HepG2 (cell line): Measurements from ENCODE around the gene ALDH7A1. TPM values are rescaled to one million over a fixed set of nuclear protein-coding genes. Genes with fewer than 3 reads are reported as not detected.

Experiments used
- ATAC-seq: fragments of 200-7000 bp; cut with Tn5 transposase; 3 replicates; pipeline ENCODE4 v1.9.1; 2020; ENCODE audit warnings: mild to moderate bottlenecking, moderate library complexity
- BruUV-seq: library from RNA; stranded (reverse); fragments of 400-500 nt; replicated peaks from 2 replicates; lab custom pipeline; 2021; lab: Mats Ljungman, UMichigan
- CTCF ChIA-PET: fragments of 300-600 bp; formaldehyde crosslinking; extraction: SDS; loops from one replicate; lab custom pipeline; 2021; ENCODE audit warnings: low total read pairs, inconsistent platforms, low intra/inter-chr PET ratio; lab: Yijun Ruan, JAX
- POLR2A ChIA-PET: fragments of 350-600 bp; sonication (Branson Sonifier 250); formaldehyde crosslinking; loops from one replicate; lab custom pipeline; 2020; ENCODE audit warnings: antibody characterized with exemption, inconsistent platforms; lab: Yijun Ruan, JAX
- DNase-seq: peaks from one replicate; pipeline ENCODE4 v3.0.0-alpha.2; 2015; ENCODE audit warnings: low spot score
- FAIRE-seq: peaks from 3 replicates; lab custom pipeline; 2011; peaks lifted over from hg19 to GRCh38; lab: Jason Lieb, UNC
- H2AFZ ChIP-seq: one replicate; pipeline ENCODE4 v1.6.1; 2011; ENCODE audit warnings: low read length, inconsistent platforms
- H3K27ac ChIP-seq: fragments of 300-600 bp; 3 replicates; pipeline ENCODE4 v1.8.0; 2011; ENCODE audit warnings: mixed run types, mild to moderate bottlenecking, mixed read lengths, low read length, inconsistent platforms; ENCODE audit not compliant: insufficient read depth; ENCODE audit errors: extremely low read length
- H3K27me3 ChIP-seq, 2 experiments: fragments of 200-600 bp in 1 of 2; 2 replicates in 1 of 2; 3 replicates in 1 of 2; pipeline versions ENCODE4 v1.6.0 to v1.8.0; 2011; ENCODE audit warnings: low read length in 2 of 2, mild to moderate bottlenecking in 2 of 2, moderate library complexity in 2 of 2, inconsistent platforms in 1 of 2; ENCODE audit not compliant: insufficient read depth in 2 of 2, control insufficient read depth in 1 of 2
- H3K36me3 ChIP-seq, 2 experiments: fragments of 200-600 bp in 1 of 2; replicated peaks in 1 of 2; 2 replicates in 1 of 2; 3 replicates in 1 of 2; pipeline versions ENCODE4 v1.5.1 to v1.8.0; 2011; ENCODE audit warnings: low read length in 2 of 2, inconsistent platforms in 1 of 2; ENCODE audit not compliant: insufficient read depth in 2 of 2, control insufficient read depth in 1 of 2
- H3K4me1 ChIP-seq: 2 replicates; pipeline ENCODE4 v1.5.1; 2012; ENCODE audit warnings: low read length, inconsistent platforms; ENCODE audit not compliant: insufficient read depth
- H3K4me2 ChIP-seq: 2 replicates; pipeline ENCODE4 v1.6.0; 2011; ENCODE audit warnings: low read depth, low read length, inconsistent platforms
- H3K4me3 ChIP-seq, 3 experiments: fragments of 200-600 bp in 1 of 3; sonication (generic), shearing (Covaris generic) in 1 of 3; replicated peaks in 1 of 3; 2 replicates each; pipeline ENCODE4 v1.5.1; 2011 to 2016; ENCODE audit warnings: low read length in 3 of 3, inconsistent platforms in 2 of 3, low read depth in 2 of 3, mild to moderate bottlenecking in 2 of 3, control low read depth in 1 of 3, mixed read lengths in 1 of 3; ENCODE audit not compliant: insufficient read depth in 1 of 3
- H3K79me2 ChIP-seq: one replicate; pipeline ENCODE4 v1.6.1; 2011; ENCODE audit warnings: low read length, inconsistent platforms; ENCODE audit not compliant: insufficient read depth
- H3K9ac ChIP-seq: 2 replicates; pipeline ENCODE4 v1.6.0; 2011; ENCODE audit warnings: mild to moderate bottlenecking, low read depth, low read length, inconsistent platforms; ENCODE audit not compliant: insufficient read depth
- H3K9me3 ChIP-seq: 2 replicates; pipeline ENCODE4 v1.5.1; 2012; ENCODE audit warnings: mild to moderate bottlenecking, low read length
- H4K20me1 ChIP-seq: 2 replicates; pipeline ENCODE4 v1.6.0; 2011; ENCODE audit warnings: inconsistent platforms, mild to moderate bottlenecking, low read length, moderate library complexity; ENCODE audit not compliant: insufficient read depth
- ATF1 ChIP-seq: IDR thresholded peaks from 2 replicates; pipeline ENCODE4 v1.6.1; 2016; ENCODE audit warnings: mild to moderate bottlenecking, control low read depth
- FOXO1 ChIP-seq: sonication (generic); formaldehyde crosslinking; IDR thresholded peaks from 2 replicates; pipeline ENCODE4 v1.4.0; 2020; ENCODE audit warnings: missing genetic modification reagents
- MIER2 ChIP-seq: IDR thresholded peaks from 2 replicates; pipeline ENCODE4 v1.6.1; 2016; ENCODE audit warnings: missing biosample characterization, missing genetic modification reagents
- POLR2A ChIP-seq, 2 experiments: IDR thresholded peaks; 2 replicates each; pipeline ENCODE4 v1.6.1; 2011; ENCODE audit warnings: low read depth in 2 of 2, low read length in 2 of 2, mild to moderate bottlenecking in 1 of 2, moderate library complexity in 1 of 2; ENCODE audit not compliant: insufficient read depth in 1 of 2
- TARDBP ChIP-seq: sonication (generic); formaldehyde crosslinking; IDR thresholded peaks from 2 replicates; pipeline ENCODE4 v1.8.0; 2022; ENCODE audit warnings: mild to moderate bottlenecking, missing genetic modification reagents
- ZNF703 ChIP-seq: sonication (generic); formaldehyde crosslinking; IDR thresholded peaks from 2 replicates; pipeline ENCODE4 v1.5.1; 2020; ENCODE audit warnings: missing genetic modification reagents, mild to moderate bottlenecking, moderate library complexity, borderline replicate concordance
- ZNF883 ChIP-seq: sonication (generic); formaldehyde crosslinking; IDR thresholded peaks from 2 replicates; pipeline ENCODE4 v1.5.1; 2020; ENCODE audit warnings: mild to moderate bottlenecking, missing genetic modification reagents; ENCODE audit errors: not compliant biosample characterization
- WGBS: methylation state at CpG from one replicate; pipeline ENCODE4 v1.1.6; 2017; ENCODE audit warnings: low lambda C conversion rate; 5-methylcytosine and 5-hydroxymethylcytosine counted together
- in situ Hi-C: cut with HindIII; loops from 2 replicates; pipeline ENCODE4 v1.10.0; 2017; ENCODE audit warnings: low pct_unique_long_range_greater_than_20kb; ENCODE audit not compliant: extremely low pct_ligation_motif_present
- intact Hi-C: fragments of 100-400 bp; cut with micrococcal nuclease; formaldehyde crosslinking; loops from one replicate; pipeline ENCODE4 v1.10.0; 2022; ENCODE audit not compliant: unreplicated experiment
- polyA plus RNA-seq, 8 experiments: library from polyadenylated mRNA; depleted of rRNA in 3 of 8; stranded (reverse) in 7 of 8; unstranded in 1 of 8; fragments of >200 nt; fragmentation: Illumina TruSeq in 4 of 8; extraction: Trizol in 4 of 8; gene quantifications; 2 replicates each; pipeline versions ENCODE4 v1.2.1 to v1.2.3, GENCODE V29; 2011 to 2016; ENCODE audit warnings: low read depth in 4 of 8, missing spikeins in 1 of 8, mixed read lengths in 1 of 8; ENCODE audit not compliant: insufficient read depth in 1 of 8
- total RNA-seq, 5 experiments: library from RNA; depleted of rRNA; stranded (reverse); fragments of >200 nt; fragmentation: Illumina TruSeq; extraction: Trizol; gene quantifications; 2 replicates each; pipeline ENCODE4 v1.2.3, GENCODE V29; 2016; ENCODE audit warnings: low read depth in 1 of 5
- TF ChIP-seq, protein P1 (sequence below): sonication (generic); formaldehyde crosslinking; IDR thresholded peaks from 2 replicates; pipeline ENCODE4 v1.5.0; 2020; ENCODE audit warnings: missing genetic modification reagents, mild to moderate bottlenecking, borderline replicate concordance
- TF ChIP-seq, protein P2 (sequence below): sonication (generic); formaldehyde crosslinking; conservative IDR thresholded peaks from 2 replicates; pipeline ENCODE4 v1.5.0; 2020; ENCODE audit warnings: missing genetic modification reagents
- TF ChIP-seq, protein P3 (sequence below): IDR thresholded peaks from 2 replicates; pipeline ENCODE4 v1.4.0; 2020; ENCODE audit warnings: mild to moderate bottlenecking, missing genetic modification reagents
- TF ChIP-seq, protein P4 (sequence below): sonication (generic); formaldehyde crosslinking; IDR thresholded peaks from 2 replicates; pipeline ENCODE4 v1.4.0; 2020; ENCODE audit warnings: missing genetic modification reagents

The ALDH7A1 gene
- total and polyA plus RNA-seq, 2 of the 13 experiments (the other 11 are each of a cell fraction or from before 2014, with no cell fraction given) = 69.0 to 100 TPM

GRCh38 chr5:126615286-126615685 lies 20.3 kb upstream of the ALDH7A1 start:
- FAIRE-seq = no peak
- CTCF ChIA-PET = no interaction called here
- intact Hi-C loops (no loop called here), in situ Hi-C loops (no loop called here)
- Histone ChIP-seq H3K4me1 (0 out of 2 replicates have a peak, but pooled peaks cover under 1% of the 10 kb centered on the region), H3K79me2 (peaks cover 28% of the 10 kb centered on the region), H3K27ac (no peak overlapping the region), H3K4me2 (no peak overlapping the region), H2AFZ (no peak overlapping the region), H4K20me1 (no peaks in the 10 kb centered on the region), H3K9me3 (no peaks in the 10 kb centered on the region), H3K27me3 (no peaks in the 10 kb centered on the region), H3K4me3 (no peak overlapping the region), H3K36me3 (peaks cover 12 to 62% of the 10 kb centered on the region in 2 experiments; a peak in 4 of 5 replicates), H3K9ac (no peak overlapping the region)
- no TSS peak for BruUV-seq
- no peak for DNase-seq
- 95% methylated on average over 4 of the region's 4 CpGs for WGBS
- TF ChIP-seq, protein P1, sequence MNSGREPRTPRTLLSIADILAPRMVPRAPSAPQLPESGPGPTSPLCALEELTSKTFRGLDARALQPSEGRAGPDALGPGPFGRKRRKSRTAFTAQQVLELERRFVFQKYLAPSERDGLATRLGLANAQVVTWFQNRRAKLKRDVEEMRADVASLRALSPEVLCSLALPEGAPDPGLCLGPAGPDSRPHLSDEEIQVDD (CRISPR knock-in tag) = no peak
- ATAC-seq = no peak
- POLR2A ChIA-PET = no interaction called here

- H4K20me1 ChIP-seq = no peaks in the 10 kb centered on the region
- intact Hi-C loops = no loop called here
- POLR2A ChIA-PET = no interaction called here
- no TSS peak for BruUV-seq
- H3K79me2 ChIP-seq = peaks cover 35% of the 10 kb centered on the region
- no peaks in the 10 kb centered on the region for H3K9me3 ChIP-seq
- 91% methylated on average over 7 of the region's 7 CpGs for WGBS
- in situ Hi-C loops = no loop called here
- no peak overlapping the region for H3K9ac ChIP-seq
- no peaks in the 10 kb centered on the region for H3K27me3 ChIP-seq
- FAIRE-seq (no peak), DNase-seq (no peak), ATAC-seq (no peak)
- H3K36me3 ChIP-seq = peaks cover 11 to 60% of the 10 kb centered on the region in 2 experiments
- CTCF ChIA-PET = no interaction called here
- H3K4me1 ChIP-seq = peaks cover 9% of the 10 kb centered on the region
- no peak overlapping the region for H3K27ac ChIP-seq
- no peak overlapping the region for H3K4me3 ChIP-seq
- no peak overlapping the region for H2AFZ ChIP-seq
- H3K4me2 ChIP-seq = no peak overlapping the region
- no peak for TF ChIP-seq MIER2 (CRISPR knock-in tag)
- no peak for TF ChIP-seq TARDBP (CRISPR knock-in tag)
- TF ChIP-seq, protein P2, sequence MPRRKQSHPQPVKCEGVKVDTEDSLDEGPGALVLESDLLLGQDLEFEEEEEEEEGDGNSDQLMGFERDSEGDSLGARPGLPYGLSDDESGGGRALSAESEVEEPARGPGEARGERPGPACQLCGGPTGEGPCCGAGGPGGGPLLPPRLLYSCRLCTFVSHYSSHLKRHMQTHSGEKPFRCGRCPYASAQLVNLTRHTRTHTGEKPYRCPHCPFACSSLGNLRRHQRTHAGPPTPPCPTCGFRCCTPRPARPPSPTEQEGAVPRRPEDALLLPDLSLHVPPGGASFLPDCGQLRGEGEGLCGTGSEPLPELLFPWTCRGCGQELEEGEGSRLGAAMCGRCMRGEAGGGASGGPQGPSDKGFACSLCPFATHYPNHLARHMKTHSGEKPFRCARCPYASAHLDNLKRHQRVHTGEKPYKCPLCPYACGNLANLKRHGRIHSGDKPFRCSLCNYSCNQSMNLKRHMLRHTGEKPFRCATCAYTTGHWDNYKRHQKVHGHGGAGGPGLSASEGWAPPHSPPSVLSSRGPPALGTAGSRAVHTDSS (CRISPR knock-in tag) = no peak
- no peak for TF ChIP-seq POLR2A (IDR thresholded peaks at IDR 0.05; ENCODE audit: insufficient read depth in 1 of 2, low read depth in 2 of 2, low read length in 2 of 2)
- TF ChIP-seq, protein P3, sequence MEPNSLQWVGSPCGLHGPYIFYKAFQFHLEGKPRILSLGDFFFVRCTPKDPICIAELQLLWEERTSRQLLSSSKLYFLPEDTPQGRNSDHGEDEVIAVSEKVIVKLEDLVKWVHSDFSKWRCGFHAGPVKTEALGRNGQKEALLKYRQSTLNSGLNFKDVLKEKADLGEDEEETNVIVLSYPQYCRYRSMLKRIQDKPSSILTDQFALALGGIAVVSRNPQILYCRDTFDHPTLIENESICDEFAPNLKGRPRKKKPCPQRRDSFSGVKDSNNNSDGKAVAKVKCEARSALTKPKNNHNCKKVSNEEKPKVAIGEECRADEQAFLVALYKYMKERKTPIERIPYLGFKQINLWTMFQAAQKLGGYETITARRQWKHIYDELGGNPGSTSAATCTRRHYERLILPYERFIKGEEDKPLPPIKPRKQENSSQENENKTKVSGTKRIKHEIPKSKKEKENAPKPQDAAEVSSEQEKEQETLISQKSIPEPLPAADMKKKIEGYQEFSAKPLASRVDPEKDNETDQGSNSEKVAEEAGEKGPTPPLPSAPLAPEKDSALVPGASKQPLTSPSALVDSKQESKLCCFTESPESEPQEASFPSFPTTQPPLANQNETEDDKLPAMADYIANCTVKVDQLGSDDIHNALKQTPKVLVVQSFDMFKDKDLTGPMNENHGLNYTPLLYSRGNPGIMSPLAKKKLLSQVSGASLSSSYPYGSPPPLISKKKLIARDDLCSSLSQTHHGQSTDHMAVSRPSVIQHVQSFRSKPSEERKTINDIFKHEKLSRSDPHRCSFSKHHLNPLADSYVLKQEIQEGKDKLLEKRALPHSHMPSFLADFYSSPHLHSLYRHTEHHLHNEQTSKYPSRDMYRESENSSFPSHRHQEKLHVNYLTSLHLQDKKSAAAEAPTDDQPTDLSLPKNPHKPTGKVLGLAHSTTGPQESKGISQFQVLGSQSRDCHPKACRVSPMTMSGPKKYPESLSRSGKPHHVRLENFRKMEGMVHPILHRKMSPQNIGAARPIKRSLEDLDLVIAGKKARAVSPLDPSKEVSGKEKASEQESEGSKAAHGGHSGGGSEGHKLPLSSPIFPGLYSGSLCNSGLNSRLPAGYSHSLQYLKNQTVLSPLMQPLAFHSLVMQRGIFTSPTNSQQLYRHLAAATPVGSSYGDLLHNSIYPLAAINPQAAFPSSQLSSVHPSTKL (CRISPR knock-in tag) = no peak
- TF ChIP-seq ZNF883 (CRISPR knock-in tag) = no peak
- TF ChIP-seq, protein P4, sequence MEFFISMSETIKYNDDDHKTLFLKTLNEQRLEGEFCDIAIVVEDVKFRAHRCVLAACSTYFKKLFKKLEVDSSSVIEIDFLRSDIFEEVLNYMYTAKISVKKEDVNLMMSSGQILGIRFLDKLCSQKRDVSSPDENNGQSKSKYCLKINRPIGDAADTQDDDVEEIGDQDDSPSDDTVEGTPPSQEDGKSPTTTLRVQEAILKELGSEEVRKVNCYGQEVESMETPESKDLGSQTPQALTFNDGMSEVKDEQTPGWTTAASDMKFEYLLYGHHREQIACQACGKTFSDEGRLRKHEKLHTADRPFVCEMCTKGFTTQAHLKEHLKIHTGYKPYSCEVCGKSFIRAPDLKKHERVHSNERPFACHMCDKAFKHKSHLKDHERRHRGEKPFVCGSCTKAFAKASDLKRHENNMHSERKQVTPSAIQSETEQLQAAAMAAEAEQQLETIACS (CRISPR knock-in tag) = no peak
- no peak for TF ChIP-seq FOXO1 (CRISPR knock-in tag)
- TF ChIP-seq ZNF703 (CRISPR knock-in tag) = no peak
- TF ChIP-seq ATF1 (CRISPR knock-in tag) = no peak
Observed at GRCh38 chr5:126613941-126614592, 19.0 kb upstream of the ALDH7A1 start.
